RPMI7951 (cell line): ENCODE measurements around the gene LRRC32. TPM values are rescaled to one million over a fixed set of nuclear protein-coding genes. Genes with fewer than 3 reads are reported as not detected.
"Not testable (repeated sequence)": the region's sequence is repeated elsewhere in the genome, so short reads cannot be mapped to it uniquely, and the experiment has no call there.

ENCODE experiments used
- DNase-seq: peaks from one replicate; pipeline ENCODE4 v3.0.0-alpha.2; 2012; ENCODE audit warnings: low read depth
- total RNA-seq: library from RNA; depleted of rRNA; stranded (reverse); fragments of >200 nt; shearing (Covaris generic); gene quantifications from 2 replicates; pipeline ENCODE4 v1.2.3, GENCODE V29; 2014; rRNA removed

The LRRC32 gene
- total RNA-seq, 1 experiment from 2014 or later: 13.6 TPM

- DNase-seq: peak; percentile 94
These were observed 55.9 kb downstream of the LRRC32 start for GRCh38 chr11:76614471-76615179.

DNA sequence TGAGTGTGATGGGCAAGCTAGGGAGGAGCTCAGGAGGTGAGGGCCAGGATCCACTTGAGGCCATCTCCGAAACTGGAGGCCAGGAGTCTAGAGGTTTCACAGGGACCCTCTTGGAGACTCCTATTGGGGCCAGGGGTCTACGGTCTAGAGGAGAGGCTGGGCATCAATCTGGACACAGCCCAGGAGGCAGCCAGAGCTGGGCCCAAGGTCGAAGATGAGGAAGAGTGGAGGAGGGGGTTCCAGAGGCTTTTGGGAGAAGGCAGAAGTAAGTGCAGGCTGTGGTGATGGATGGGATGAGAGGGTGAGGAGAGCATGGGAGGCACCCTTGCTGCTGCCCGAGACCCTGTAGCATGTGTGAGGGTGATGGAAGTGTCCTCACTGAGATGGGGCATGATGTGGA is 56.6 kb downstream of the LRRC32 start:
- DNase-seq: no peak

- DNase-seq: no peak
These were observed 58.3 kb downstream of the LRRC32 start for GRCh38 chr11:76612226-76612625.

- peak; percentile 93 for DNase-seq
These were observed 59.6 kb downstream of the LRRC32 start for GRCh38 chr11:76610871-76611475.

- DNase-seq: no peak
These were observed 60.2 kb downstream of the LRRC32 start for GRCh38 chr11:76610371-76610770.

GRCh38 chr11:76609736-76610370 is 60.7 kb downstream of the LRRC32 start:
- DNase-seq: peak; percentile 81

DNA sequence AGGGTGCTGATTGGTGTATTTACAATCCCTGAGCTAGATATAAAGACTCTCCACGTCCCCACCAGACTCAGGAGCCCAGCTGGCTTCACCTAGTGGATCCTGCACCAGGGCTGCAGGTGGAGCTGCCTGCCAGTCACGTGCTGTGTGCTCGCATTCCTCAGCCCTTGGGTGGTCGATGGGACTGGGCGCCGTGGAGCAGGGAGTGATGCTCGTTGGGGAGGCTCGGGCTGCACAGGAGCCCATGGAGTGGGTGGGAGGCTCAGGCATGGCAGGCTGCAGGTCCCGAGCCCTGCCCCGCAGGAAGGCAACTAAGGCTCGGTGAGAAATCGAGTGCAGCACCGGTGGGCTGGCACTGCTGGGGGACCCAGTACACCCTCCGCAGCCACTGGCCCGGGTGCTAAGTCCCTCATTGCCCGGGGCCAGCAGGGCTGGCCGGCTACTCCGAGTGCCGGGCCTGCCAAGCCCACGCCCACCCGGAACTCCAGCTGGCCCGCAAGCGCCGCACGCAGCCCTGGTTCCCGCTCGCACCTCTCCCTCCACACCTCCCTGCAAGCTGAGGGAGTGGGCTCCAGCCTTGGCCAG is 61.6 kb downstream of the LRRC32 start:
- not testable (repeated sequence) for DNase-seq

- not testable (repeated sequence) for DNase-seq
These were observed 62.3 kb downstream of the LRRC32 start for GRCh38 chr11:76608228-76608627.

Other genes starting within 250 kb of the LRRC32 start
- gene EMSY, start 225.7 kb downstream of the LRRC32 start, total RNA-seq: 30.7 and 33.3 TPM in 2 replicates
- gene TSKU, start 112.6 kb upstream of the LRRC32 start, total RNA-seq: 45.2 and 52.2 TPM in 2 replicates
- 41.9 and 47.2 TPM in 2 replicates for gene ACER3, start 190.2 kb upstream of the LRRC32 start, total RNA-seq